Coronary artery (tissue), 2 donors: ENCODE results near the gene TSPAN18.

Source experiments
- DNase-seq: peaks from one replicate; pipeline ENCODE4 v3.0.0-alpha.2; 2017; ENCODE audit warnings: low spot score
- H3K27ac ChIP-seq, 2 donors: fragments of 200-600 bp; sonication (generic); one replicate each; pipeline ENCODE4 v1.5.1; 2016 to 2019
- H3K4me3 ChIP-seq: fragments of 200-600 bp; sonication (generic); 2 replicates; pipeline ENCODE4 v1.5.1; 2016; ENCODE audit warnings: mild to moderate bottlenecking, moderate library complexity
- TF ChIP-seq, protein P1 (sequence below): fragments of 200-600 bp; sonication (generic); IDR thresholded peaks from one replicate; pipeline ENCODE4 v1.5.1; 2019; ENCODE audit warnings: antibody characterized with exemption

TSPAN18 gene

DNA sequence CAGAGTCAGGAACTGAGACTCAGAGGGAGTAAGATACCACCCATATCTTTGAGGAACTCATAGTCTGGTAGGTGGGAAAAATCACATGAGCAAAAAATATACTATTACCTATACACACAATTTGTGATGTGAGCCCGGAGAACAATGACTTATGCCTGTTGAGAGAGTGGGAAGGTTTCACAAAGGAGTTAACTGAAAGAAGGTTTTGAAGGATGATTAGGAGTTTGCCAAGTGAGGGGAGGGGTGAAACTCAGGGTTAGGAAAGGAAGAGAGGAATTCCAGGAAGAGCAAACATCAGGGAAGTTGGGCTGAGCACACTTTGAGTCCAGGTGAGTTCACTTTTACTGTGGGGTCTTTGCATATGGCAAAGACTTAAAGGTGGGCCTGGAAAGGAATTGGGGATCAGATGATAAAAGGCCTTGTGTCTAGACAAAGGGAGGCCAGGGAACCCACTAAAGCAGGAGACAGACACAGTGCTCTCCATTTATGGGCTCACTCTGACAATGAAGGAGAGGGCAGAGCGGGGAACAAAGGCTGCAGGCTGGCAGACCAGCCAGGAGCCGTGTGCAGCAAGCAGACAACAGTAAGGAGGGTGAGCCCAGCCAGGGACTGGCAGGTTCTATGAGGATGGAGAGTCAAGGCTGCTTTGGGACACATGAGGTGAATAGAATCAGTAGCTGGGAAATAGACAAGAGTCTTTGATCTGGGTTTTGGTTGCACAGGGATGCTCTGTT, 33.1 kb downstream of the TSPAN18 start:
- peak; percentile 40 for DNase-seq

GRCh38 chr11:44760477-44760872, 33.7 kb downstream of the TSPAN18 start:
- no peak overlapping the region for H3K27ac ChIP-seq
- no peak overlapping the region for H3K4me3 ChIP-seq

More for the DNA sequence above, 33.1 kb downstream of the TSPAN18 start:
- TF ChIP-seq, protein P1, sequence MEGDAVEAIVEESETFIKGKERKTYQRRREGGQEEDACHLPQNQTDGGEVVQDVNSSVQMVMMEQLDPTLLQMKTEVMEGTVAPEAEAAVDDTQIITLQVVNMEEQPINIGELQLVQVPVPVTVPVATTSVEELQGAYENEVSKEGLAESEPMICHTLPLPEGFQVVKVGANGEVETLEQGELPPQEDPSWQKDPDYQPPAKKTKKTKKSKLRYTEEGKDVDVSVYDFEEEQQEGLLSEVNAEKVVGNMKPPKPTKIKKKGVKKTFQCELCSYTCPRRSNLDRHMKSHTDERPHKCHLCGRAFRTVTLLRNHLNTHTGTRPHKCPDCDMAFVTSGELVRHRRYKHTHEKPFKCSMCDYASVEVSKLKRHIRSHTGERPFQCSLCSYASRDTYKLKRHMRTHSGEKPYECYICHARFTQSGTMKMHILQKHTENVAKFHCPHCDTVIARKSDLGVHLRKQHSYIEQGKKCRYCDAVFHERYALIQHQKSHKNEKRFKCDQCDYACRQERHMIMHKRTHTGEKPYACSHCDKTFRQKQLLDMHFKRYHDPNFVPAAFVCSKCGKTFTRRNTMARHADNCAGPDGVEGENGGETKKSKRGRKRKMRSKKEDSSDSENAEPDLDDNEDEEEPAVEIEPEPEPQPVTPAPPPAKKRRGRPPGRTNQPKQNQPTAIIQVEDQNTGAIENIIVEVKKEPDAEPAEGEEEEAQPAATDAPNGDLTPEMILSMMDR = no peak
- H3K27ac ChIP-seq = no peak overlapping the region
- H3K4me3 ChIP-seq = no peak overlapping the region

GRCh38 chr11:44760917-44761550, 34.3 kb downstream of the TSPAN18 start:
- no peak overlapping the region for H3K4me3 ChIP-seq
- peak; percentile 76 for DNase-seq
- TF ChIP-seq, protein P1 = no peak
- H3K27ac ChIP-seq = peak overlapping the region in 1 of 2 donors; percentile 65

More at GRCh38 chr11:44760477-44760872, 33.7 kb downstream of the TSPAN18 start:
- no peak for DNase-seq
- TF ChIP-seq, protein P1 = no peak

DNA sequence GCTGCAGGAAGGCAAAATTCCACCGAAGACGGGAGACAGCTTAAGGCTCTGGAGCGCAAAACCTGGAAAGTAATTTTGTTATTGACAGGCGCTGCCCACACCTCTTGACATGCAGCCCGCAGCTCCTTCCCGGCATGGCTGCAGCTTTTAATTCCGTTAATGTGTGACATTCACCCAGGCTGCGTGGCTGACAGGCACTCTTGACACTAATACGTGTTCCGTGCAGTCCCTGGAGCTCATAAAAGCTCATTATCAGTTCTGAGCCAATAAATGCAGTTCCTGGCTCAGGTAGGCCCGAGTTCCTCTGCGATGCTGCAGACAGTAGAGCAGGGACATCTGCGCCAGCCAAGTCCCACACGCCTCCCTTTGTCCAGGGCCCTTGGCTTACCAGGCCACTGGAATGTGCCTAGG, 34.8 kb downstream of the TSPAN18 start:
- peak overlapping the region in 1 of 2 donors; percentile 65 for H3K27ac ChIP-seq
- DNase-seq = peak; percentile 53
- TF ChIP-seq, protein P1 = no peak

GRCh38 chr11:44763121-44763820, 36.5 kb downstream of the TSPAN18 start:
- DNase-seq = no peak
- H3K27ac ChIP-seq = no peak overlapping the region
- TF ChIP-seq, protein P1 = no peak
- no peak overlapping the region for H3K4me3 ChIP-seq

More for the DNA sequence above, 34.8 kb downstream of the TSPAN18 start:
- no peak overlapping the region for H3K4me3 ChIP-seq

DNA sequence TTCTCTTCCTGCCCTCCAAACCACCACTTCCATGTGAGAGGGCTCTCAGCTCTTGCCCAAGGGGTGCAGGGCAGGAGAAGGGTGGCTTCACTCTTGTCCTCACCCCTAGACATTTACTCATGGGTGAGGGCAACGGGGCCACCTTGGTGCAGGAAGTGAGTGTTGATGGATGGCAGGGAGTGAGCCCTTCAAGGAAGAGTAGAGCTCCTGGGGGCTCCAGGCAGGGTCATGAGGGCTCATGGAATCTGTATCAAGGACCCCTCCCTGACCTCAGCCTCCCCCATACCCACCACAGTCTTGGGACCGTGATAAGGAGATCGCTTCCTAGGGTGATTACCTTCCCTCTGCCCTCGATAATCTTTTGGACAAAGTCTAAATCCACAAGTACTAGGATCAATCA, 37.8 kb downstream of the TSPAN18 start:
- TF ChIP-seq, protein P1 = no peak
- no peak overlapping the region for H3K4me3 ChIP-seq
- peak; percentile 49 for DNase-seq
- H3K27ac ChIP-seq = peak overlapping the region in 1 of 2 donors; percentile 83
